Esophagus muscularis mucosa (tissue), 4 donors: ENCODE measurements around the gene PLEKHG4B. TPM values are rescaled to one million over a fixed set of nuclear protein-coding genes. Genes with fewer than 3 reads are reported as not detected.
A peak's percentile ranks its signal among the peaks of the same experiment; 100 is the strongest.

Experiments
- DNase-seq: peaks from one replicate; pipeline ENCODE4 v3.0.0-alpha.2; 2017; ENCODE audit errors: extremely low spot score
- H3K27ac ChIP-seq, 4 donors: fragments of 200-600 bp; sonication (generic); replicated peaks in 1 of 4; 1 replicate in 3 of 4; 2 replicates in 1 of 4; pipeline ENCODE4 v1.5.1; 2016 to 2019; ENCODE audit warnings: mild to moderate bottlenecking in 1 of 4
- H3K27me3 ChIP-seq, 4 donors: fragments of 200-600 bp; sonication (generic); one replicate each; pipeline versions ENCODE4 v1.5.1 to v1.6.0; 2016 to 2019
- H3K36me3 ChIP-seq, 4 donors: fragments of 200-600 bp; sonication (generic); one replicate each; pipeline ENCODE4 v1.5.1; 2016 to 2019
- H3K4me1 ChIP-seq, 4 donors: fragments of 200-600 bp; sonication (generic); one replicate each; pipeline ENCODE4 v1.5.1; 2016 to 2019
- H3K4me3 ChIP-seq, 4 donors: fragments of 200-600 bp; sonication (generic); 1 replicate in 2 of 4; 2 replicates in 2 of 4; pipeline ENCODE4 v1.5.1; 2016 to 2019; ENCODE audit warnings: mild to moderate bottlenecking in 4 of 4, moderate library complexity in 1 of 4
- H3K9me3 ChIP-seq, 4 donors: fragments of 200-600 bp; sonication (generic); 1 replicate in 3 of 4; 2 replicates in 1 of 4; pipeline ENCODE4 v1.5.1; 2016 to 2019
- CTCF ChIP-seq, 3 experiments: fragments of 200-600 bp in 2 of 3; fragments of 450-650 bp in 1 of 3; sonication (generic) in 2 of 3; IDR thresholded peaks; one replicate each; pipeline ENCODE4 v1.5.1; 2017 to 2019; ENCODE audit warnings: antibody characterized with exemption in 3 of 3, mild to moderate bottlenecking in 2 of 3, moderate library complexity in 1 of 3
- EP300 ChIP-seq: sonication (generic); formaldehyde crosslinking; IDR thresholded peaks from one replicate; pipeline ENCODE4 v1.6.1; 2017; ENCODE audit warnings: antibody characterized with exemption
- POLR2A ChIP-seq: fragments of 450-650 bp; IDR thresholded peaks from one replicate; pipeline ENCODE4 v1.6.1; 2017; ENCODE audit warnings: antibody characterized with exemption, moderate library complexity, mild to moderate bottlenecking, low read depth
- POLR2AphosphoS5 ChIP-seq, 2 donors: sonication (generic); formaldehyde crosslinking; IDR thresholded peaks; one replicate each; pipeline ENCODE4 v1.6.1; 2017; ENCODE audit warnings: antibody characterized with exemption in 2 of 2
- WGBS: methylation state at CpG from one replicate; pipeline ENCODE4 v1.1.5; 2018; 5-methylcytosine and 5-hydroxymethylcytosine counted together
- intact Hi-C: fragments of 100-400 bp; cut with DNase I; formaldehyde crosslinking; loops from one replicate; pipeline ENCODE4 v1.15.1; 2023
- total RNA-seq, 4 donors: library from RNA; depleted of rRNA; stranded (reverse); fragments of >200 nt; gene quantifications; one replicate each; pipeline versions ENCODE4 v1.1.0 to v1.2.1, GENCODE V29; 2016

PLEKHG4B gene
- total RNA-seq, 4 donors from 2014 or later = under 0.01 to 0.46 TPM; not detected in 2

DNA sequence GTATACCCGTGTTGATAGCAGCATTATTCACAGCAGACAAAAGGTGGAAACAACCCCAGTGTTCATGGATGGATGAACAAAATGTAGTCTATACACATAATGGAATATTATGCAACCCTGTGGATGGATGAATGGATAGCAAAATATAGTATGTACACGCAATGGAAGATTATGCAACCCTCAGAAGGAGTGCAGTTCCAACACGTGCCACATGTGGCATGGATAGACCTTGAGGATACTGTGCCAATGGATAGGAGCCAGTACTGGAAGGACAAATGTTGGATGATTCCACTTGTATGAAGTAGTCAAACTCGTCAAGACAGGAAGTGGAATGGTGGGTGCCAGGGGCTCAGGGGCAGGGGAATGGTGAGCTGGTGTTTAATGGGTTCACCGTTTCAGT, 44.9 kb downstream of the PLEKHG4B start:
- no peak overlapping the region for H3K4me3 ChIP-seq
- H3K27ac ChIP-seq = no peak overlapping the region
- no peaks in the 10 kb centered on the region for H3K9me3 ChIP-seq
- no peak for TF ChIP-seq POLR2A
- no peak for TF ChIP-seq EP300
- TF ChIP-seq CTCF (IDR thresholded peaks at IDR 0.05) = no peak
- no peak for TF ChIP-seq POLR2AphosphoS5 (IDR thresholded peaks at IDR 0.05)
- 80% methylated on average over 5 of the region's 5 CpGs for WGBS
- intact Hi-C loops = no loop called here
- H3K27me3 ChIP-seq = peaks cover 0 to 18% (median 0%) of the 10 kb centered on the region in 4 donors
- DNase-seq = peak; percentile 90
- H3K36me3 ChIP-seq = no peaks in the 10 kb centered on the region
- H3K4me1 ChIP-seq = no peaks in the 10 kb centered on the region

DNA sequence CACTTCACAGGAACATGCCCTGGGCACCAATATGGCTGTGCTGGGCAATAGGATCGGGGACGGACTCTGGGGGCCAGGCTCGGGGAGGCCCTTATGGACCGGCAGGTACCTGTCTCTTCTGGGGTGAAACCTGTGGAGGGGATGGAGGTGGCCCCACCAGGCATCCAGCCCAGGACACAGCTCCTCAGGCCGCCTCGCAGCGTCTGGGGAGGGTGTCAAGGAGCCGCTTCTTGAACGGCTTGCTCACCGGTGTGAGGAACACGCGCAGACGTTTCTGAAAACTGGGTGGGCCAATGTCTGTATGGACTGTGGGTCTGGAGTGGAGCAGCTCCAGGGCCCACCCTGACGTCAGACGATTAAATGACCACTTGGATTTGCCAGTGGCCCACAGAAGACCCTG, 45.8 kb downstream of the PLEKHG4B start:
- intact Hi-C loops = no loop called here
- WGBS = 97% methylated on average over 10 of the region's 15 CpGs
- Histone ChIP-seq H3K36me3 (no peaks in the 10 kb centered on the region), H3K27ac (no peak overlapping the region), H3K9me3 (no peaks in the 10 kb centered on the region), H3K27me3 (peaks cover 0 to 18% (median 0%) of the 10 kb centered on the region in 4 donors), H3K4me1 (no peaks in the 10 kb centered on the region), H3K4me3 (no peak overlapping the region)
- no peak for TF ChIP-seq POLR2AphosphoS5 (IDR thresholded peaks at IDR 0.05)
- TF ChIP-seq POLR2A = no peak
- TF ChIP-seq EP300 = no peak
- DNase-seq = peak; percentile 81

GRCh38 chr5:138936-139335, 47.0 kb downstream of the PLEKHG4B start:
- WGBS = 90% methylated on average over 12 of the region's 12 CpGs
- Histone ChIP-seq H3K27me3 (peaks cover 0 to 26% (median 0%) of the 10 kb centered on the region in 4 donors), H3K27ac (no peak overlapping the region), H3K4me3 (no peak overlapping the region), H3K36me3 (no peaks in the 10 kb centered on the region), H3K4me1 (no peaks in the 10 kb centered on the region), H3K9me3 (no peaks in the 10 kb centered on the region)
- TF ChIP-seq CTCF (IDR thresholded peaks at IDR 0.05) = no peak
- no peak for TF ChIP-seq POLR2A
- no peak for TF ChIP-seq EP300
- intact Hi-C loops = no loop called here
- DNase-seq = peak; percentile 85

DNA sequence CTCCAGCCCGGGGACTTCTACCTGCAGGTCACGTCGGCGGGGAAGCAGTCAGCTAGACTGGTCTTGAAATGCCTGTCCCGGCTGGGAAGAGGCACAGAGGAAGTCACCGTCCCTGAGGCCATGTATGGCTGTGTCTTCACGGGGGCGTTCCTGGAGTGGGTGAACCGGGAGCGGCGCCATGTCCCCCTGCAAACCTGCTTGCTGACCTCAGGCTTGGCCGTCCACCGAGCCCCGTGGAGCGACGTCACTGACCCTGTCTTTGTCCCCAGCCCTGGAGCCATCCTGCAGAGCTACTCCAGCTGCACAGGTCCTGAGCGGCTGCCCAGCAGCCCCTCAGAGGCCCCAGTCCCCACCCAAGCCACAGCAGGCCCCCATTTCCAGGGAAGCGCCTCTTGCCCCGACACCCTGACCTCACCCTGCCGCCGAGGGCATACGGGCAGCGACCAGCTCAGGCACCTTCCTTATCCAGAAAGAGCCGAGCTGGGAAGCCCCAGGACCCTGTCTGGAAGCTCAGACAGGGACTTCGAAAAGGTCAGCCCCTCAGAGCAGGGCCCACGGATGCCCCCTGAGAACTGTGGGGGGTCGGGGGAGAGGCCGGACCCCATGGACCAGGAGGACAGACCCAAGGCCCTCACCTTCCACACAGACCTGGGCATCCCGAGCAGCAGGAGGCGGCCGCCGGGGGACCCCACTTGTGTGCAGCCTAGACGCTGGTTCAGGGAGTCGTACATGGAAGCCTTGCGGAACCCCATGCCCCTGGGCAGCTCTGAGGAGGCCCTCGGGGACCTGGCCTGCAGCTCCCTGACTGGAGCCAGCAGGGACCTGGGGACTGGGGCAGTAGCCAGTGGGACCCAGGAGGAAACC, 47.8 kb downstream of the PLEKHG4B start:
- H3K27ac ChIP-seq = no peak overlapping the region
- peaks cover 0 to 29% (median 0%) of the 10 kb centered on the region in 4 donors for H3K27me3 ChIP-seq
- WGBS = 92% methylated on average over 22 of the region's 36 CpGs
- H3K4me1 ChIP-seq = no peaks in the 10 kb centered on the region
- DNase-seq = peak; percentile 66
- TF ChIP-seq POLR2A (no peak), CTCF (IDR thresholded peaks at IDR 0.05) (no peak), POLR2AphosphoS5 (IDR thresholded peaks at IDR 0.05) (no peak), EP300 (no peak)
- intact Hi-C loops = no loop called here
- H3K9me3 ChIP-seq = no peaks in the 10 kb centered on the region
- H3K4me3 ChIP-seq = no peak overlapping the region
- no peaks in the 10 kb centered on the region for H3K36me3 ChIP-seq

- no peaks in the 10 kb centered on the region for H3K4me1 ChIP-seq
- no peaks in the 10 kb centered on the region for H3K36me3 ChIP-seq
- WGBS = 92% methylated on average over 5 of the region's 7 CpGs
- no peak for DNase-seq
- H3K9me3 ChIP-seq = no peaks in the 10 kb centered on the region
- no peak for TF ChIP-seq EP300
- peaks cover 0 to 35% (median 0%) of the 10 kb centered on the region in 4 donors for H3K27me3 ChIP-seq
- H3K27ac ChIP-seq = no peak overlapping the region
- intact Hi-C loops = no loop called here
- no peak overlapping the region for H3K4me3 ChIP-seq
Measured at GRCh38 chr5:140443-140829, 48.5 kb downstream of the PLEKHG4B start.
